ENCODE measurements around the gene DPP7. TPM values are rescaled to one million over a fixed set of nuclear protein-coding genes. Genes with fewer than 3 reads are reported as not detected.

The DPP7 gene
- total RNA-seq, 1 donor from 2014 or later, result 86.7 TPM

DNA sequence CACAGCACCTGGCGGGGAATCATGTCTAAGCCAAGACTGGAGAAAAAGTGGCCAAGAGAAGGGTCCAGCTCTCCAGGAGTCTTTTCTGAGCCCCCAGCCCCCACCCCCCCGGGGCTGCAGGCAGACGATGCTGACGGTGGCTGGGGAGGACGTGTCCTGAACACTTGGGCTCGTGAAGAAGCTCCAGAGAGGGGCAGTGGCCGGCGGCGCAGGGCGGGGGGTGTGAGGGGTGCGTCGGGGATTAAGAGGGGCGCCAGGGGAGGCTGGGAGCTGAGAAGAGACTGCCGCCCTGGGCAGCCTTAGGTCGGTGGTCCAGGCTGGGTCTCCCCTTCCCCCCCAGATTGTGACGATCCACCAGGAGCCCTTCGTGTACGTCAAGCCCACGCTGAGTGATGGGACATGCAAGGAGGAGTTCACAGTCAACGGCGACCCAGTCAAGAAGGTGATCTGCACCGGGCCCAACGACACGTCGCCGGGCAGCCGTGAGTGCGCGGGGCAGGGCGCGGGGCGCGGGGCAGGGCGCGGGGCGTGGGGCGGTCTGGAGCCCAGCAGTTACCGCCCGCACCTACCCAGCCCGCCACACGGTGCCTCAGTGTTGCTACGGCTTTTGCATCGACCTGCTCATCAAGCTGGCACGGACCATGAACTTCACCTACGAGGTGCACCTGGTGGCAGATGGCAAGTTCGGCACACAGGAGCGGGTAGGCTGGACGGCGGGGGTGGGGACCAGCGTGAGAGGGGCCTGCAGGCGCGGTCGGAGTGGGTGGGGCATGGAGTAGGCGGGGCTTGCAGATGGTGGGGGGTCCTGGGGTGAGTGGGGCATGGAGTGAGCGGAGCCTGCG is 46.4 kb upstream of the DPP7 start:
- H3K27ac Mint-ChIP-seq, result no peak overlapping the region
- DNase-seq (ENCODE audit: extremely low spot score, unreplicated experiment), result no peak
- no peak for TF ChIP-seq CTCF (conservative IDR thresholded peaks at IDR 0.05)
- peaks cover 80% of the 10 kb centered on the region for H3K27me3 Mint-ChIP-seq
- H3K4me3 Mint-ChIP-seq, result no peak overlapping the region
- H3K4me1 Mint-ChIP-seq (ENCODE audit: unreplicated experiment), result no peaks in the 10 kb centered on the region
- H3K36me3 Mint-ChIP-seq, result no peaks in the 10 kb centered on the region
- no peaks in the 10 kb centered on the region for H3K9me3 Mint-ChIP-seq

DNA sequence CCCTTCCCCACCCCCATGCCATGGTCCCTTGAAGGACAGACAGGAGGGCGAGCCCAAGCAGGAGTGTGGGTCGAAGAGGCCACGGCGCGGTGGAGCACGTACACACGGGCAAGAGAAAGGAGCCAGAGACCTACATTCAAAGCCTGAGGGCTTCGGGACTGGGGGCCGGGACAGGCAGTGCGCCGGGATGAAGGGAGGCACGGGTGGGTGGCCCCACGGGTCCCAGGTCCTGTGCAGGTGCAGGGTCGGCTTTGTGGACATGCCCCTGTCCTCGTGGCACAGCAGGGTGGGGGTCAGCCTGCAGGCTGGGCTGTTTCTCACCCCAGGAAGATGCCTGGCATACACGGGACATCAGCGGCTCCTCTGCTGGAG is 45.5 kb upstream of the DPP7 start:
- no peak for DNase-seq (ENCODE audit: extremely low spot score, unreplicated experiment)
- H3K27ac Mint-ChIP-seq, result no peak overlapping the region
- no peaks in the 10 kb centered on the region for H3K9me3 Mint-ChIP-seq
- H3K36me3 Mint-ChIP-seq, result no peaks in the 10 kb centered on the region
- H3K4me3 Mint-ChIP-seq, result no peak overlapping the region
- no peak for TF ChIP-seq CTCF (conservative IDR thresholded peaks at IDR 0.05)
- peaks cover 77% of the 10 kb centered on the region for H3K27me3 Mint-ChIP-seq
- H3K4me1 Mint-ChIP-seq (ENCODE audit: unreplicated experiment), result no peaks in the 10 kb centered on the region

DNA sequence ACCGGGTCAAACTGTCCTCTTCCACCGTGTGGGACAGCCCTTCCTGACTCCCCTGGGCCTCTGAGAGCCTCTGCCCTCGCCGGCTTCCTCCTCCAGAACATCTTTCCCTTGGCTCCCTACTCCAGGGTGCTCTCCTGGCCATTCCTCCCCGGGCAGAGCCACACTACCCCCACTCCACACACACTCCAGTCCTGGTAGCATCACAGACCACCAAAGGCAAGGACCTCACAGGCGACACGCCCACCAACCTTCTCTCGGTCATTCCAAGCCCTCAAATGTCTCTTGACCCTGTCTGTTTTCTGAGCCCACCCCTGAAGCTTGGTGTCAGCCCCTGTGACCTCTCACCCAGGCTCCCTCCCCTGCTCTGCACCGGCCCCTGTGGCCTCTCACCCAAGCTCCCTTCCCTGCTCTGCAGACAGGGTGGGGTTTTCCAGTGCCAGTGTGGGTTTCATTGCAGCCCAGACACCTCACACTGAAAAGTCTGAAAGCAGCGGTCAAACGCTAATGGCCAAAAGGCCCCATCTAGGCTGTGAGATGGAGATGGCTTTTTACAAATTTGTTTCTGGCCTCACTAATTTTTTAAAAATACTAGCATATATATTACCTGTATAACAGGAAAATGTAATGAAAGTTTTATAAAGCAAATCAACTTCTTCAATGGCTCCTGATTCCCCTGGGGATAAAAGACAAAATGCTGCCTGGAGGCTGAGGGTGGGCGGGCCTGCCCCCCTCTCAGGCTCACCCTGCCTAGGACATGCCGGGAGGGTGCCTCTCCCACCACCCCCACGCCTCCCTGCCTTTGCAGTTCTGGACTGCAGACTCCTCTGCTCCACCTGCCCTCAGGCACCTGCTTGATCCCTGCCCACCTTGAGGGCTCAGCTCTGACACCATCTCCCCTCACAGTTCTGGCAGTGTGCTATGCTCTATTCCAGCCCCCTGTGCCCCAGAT is 44.8 kb upstream of the DPP7 start:
- no peak overlapping the region for H3K4me3 Mint-ChIP-seq
- no peaks in the 10 kb centered on the region for H3K9me3 Mint-ChIP-seq
- H3K36me3 Mint-ChIP-seq, result no peaks in the 10 kb centered on the region
- no peak for TF ChIP-seq CTCF (conservative IDR thresholded peaks at IDR 0.05)
- no peak for DNase-seq (ENCODE audit: extremely low spot score, unreplicated experiment)
- peaks cover 77% of the 10 kb centered on the region for H3K27me3 Mint-ChIP-seq
- H3K27ac Mint-ChIP-seq, result no peak overlapping the region
- H3K4me1 Mint-ChIP-seq (ENCODE audit: unreplicated experiment), result no peaks in the 10 kb centered on the region

DNA sequence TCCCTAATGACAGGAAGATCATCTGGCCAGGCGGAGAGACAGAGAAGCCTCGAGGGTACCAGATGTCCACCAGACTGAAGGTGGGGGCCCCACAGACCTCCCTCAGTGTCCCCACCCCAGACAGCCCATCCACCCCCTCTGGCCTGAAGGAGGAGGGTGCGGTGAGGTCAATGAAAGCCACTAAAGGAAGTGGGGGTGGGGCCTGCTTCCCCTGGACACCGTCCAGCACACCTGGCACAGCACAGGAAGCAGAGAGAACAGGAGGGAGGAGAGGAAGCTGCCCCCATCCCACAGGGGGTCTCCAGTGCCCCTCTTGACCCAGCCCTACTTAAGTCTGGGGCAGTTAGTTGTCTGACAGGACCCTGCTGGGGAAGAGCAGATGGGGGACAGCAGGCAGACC is 44.1 kb upstream of the DPP7 start:
- no peaks in the 10 kb centered on the region for H3K4me1 Mint-ChIP-seq (ENCODE audit: unreplicated experiment)
- H3K4me3 Mint-ChIP-seq, result no peak overlapping the region
- no peaks in the 10 kb centered on the region for H3K36me3 Mint-ChIP-seq
- no peak for TF ChIP-seq CTCF (conservative IDR thresholded peaks at IDR 0.05)
- H3K9me3 Mint-ChIP-seq, result no peaks in the 10 kb centered on the region
- peaks cover 73% of the 10 kb centered on the region for H3K27me3 Mint-ChIP-seq
- H3K27ac Mint-ChIP-seq, result no peak overlapping the region
- no peak for DNase-seq (ENCODE audit: extremely low spot score, unreplicated experiment)

DNA sequence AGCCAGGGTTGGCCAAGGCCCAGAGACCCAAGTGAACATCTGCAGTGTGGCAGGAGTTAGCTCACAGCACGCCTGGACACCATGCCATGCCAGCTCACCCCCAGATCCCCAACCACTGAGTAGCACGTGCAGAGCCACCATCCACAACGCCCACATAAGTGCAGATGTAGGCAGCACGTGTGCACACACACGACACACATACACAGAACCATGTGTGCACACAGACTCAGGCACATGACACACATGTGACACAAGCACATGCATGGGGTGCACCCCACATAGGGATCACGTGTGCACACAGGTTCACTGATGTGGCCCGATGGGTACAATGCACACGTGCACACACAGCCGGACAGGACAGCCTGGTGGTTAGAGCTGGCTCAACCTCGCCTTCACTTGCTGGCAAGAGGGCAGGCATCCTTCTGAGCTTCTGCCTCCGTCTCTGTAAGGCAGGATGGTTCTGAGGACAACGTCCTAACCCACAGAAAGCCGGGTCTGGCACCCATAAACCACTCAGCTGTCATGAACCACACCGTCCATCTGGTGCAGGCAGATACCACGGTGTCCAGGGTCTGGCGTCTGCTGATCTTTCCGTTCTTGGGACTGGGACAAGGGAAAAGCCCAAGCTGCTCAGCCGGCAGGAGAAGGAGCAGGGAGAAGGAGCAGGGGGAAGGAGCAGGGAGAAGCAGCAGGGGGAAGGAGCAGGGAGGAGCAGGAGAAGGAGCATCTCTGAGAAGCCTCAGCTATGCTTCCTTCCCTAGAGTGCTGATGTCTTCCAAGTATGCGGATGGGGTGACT is 43.3 kb upstream of the DPP7 start:
- H3K4me3 Mint-ChIP-seq, result no peak overlapping the region
- H3K9me3 Mint-ChIP-seq, result no peaks in the 10 kb centered on the region
- no peak for TF ChIP-seq CTCF (conservative IDR thresholded peaks at IDR 0.05)
- no peak overlapping the region for H3K27ac Mint-ChIP-seq
- no peaks in the 10 kb centered on the region for H3K4me1 Mint-ChIP-seq (ENCODE audit: unreplicated experiment)
- H3K27me3 Mint-ChIP-seq, result peaks cover 65% of the 10 kb centered on the region
- no peak for DNase-seq (ENCODE audit: extremely low spot score, unreplicated experiment)
- H3K36me3 Mint-ChIP-seq, result no peaks in the 10 kb centered on the region
